Measurements from ENCODE around the gene KIF27.
"Not testable (repeated sequence)": the region's sequence is repeated elsewhere in the genome, so short reads cannot be mapped to it uniquely, and the experiment has no call there.

The KIF27 gene

GRCh38 chr9:83906144-83906543, 15.1 kb downstream of the KIF27 start:
- TF ChIP-seq CTCF (IDR thresholded peaks at IDR 0.05; ENCODE audit: borderline replicate concordance, control extremely low read depth, extremely low read depth, insufficient read depth, missing control alignments): no peak
- in situ Hi-C loops (cut with MboI; ENCODE audit: low sequenced_read_pairs, unreplicated experiment): loop anchor here (25.0 kb wide), 1 partner anchor 569 kb away; no protein-coding TSS in a partner anchor
- no peak for DNase-seq (ENCODE audit: low spot score)

GRCh38 chr9:83900615-83901014, 20.6 kb downstream of the KIF27 start:
- in situ Hi-C loops (cut with MboI; ENCODE audit: low sequenced_read_pairs, unreplicated experiment): loop anchor here (25.0 kb wide), 1 partner anchor 563 kb away; no protein-coding TSS in a partner anchor
- DNase-seq (ENCODE audit: low spot score): not testable (repeated sequence)

GRCh38 chr9:83894301-83894700, 26.9 kb downstream of the KIF27 start:
- DNase-seq (ENCODE audit: low spot score); in situ Hi-C loops (cut with MboI; ENCODE audit: low sequenced_read_pairs, unreplicated experiment): not testable (repeated sequence)

- DNase-seq (ENCODE audit: low spot score); in situ Hi-C loops (cut with MboI; ENCODE audit: low sequenced_read_pairs, unreplicated experiment): not testable (repeated sequence)
Observed at GRCh38 chr9:83886498-83886897, 34.7 kb downstream of the KIF27 start.

- DNase-seq (ENCODE audit: low spot score); in situ Hi-C loops (cut with MboI; ENCODE audit: low sequenced_read_pairs, unreplicated experiment): not testable (repeated sequence)
Observed at GRCh38 chr9:83885559-83886240, 35.5 kb downstream of the KIF27 start.

GRCh38 chr9:83881687-83882408, 39.4 kb downstream of the KIF27 start:
- DNase-seq (ENCODE audit: low spot score); in situ Hi-C loops (cut with MboI; ENCODE audit: low sequenced_read_pairs, unreplicated experiment): not testable (repeated sequence)

GRCh38 chr9:83875559-83875958, 45.7 kb downstream of the KIF27 start:
- in situ Hi-C loops (cut with MboI; ENCODE audit: low sequenced_read_pairs, unreplicated experiment): not testable (repeated sequence)

GRCh38 chr9:83849895-83850294, 71.3 kb downstream of the KIF27 start:
- in situ Hi-C loops (cut with MboI; ENCODE audit: low sequenced_read_pairs, unreplicated experiment): not testable (repeated sequence)
- DNase-seq (ENCODE audit: low spot score): peak; percentile 37

More at GRCh38 chr9:83875559-83875958, 45.7 kb downstream of the KIF27 start:
- not testable (repeated sequence) for DNase-seq (ENCODE audit: low spot score)

GRCh38 chr9:83837070-83837643, 84.1 kb downstream of the KIF27 start:
- in situ Hi-C loops (cut with MboI; ENCODE audit: low sequenced_read_pairs, unreplicated experiment); DNase-seq (ENCODE audit: low spot score): not testable (repeated sequence)

GRCh38 chr9:83830426-83831071, 90.7 kb downstream of the KIF27 start:
- DNase-seq (ENCODE audit: low spot score); in situ Hi-C loops (cut with MboI; ENCODE audit: low sequenced_read_pairs, unreplicated experiment): not testable (repeated sequence)

GRCh38 chr9:83824986-83825623, 96.1 kb downstream of the KIF27 start:
- in situ Hi-C loops (cut with MboI; ENCODE audit: low sequenced_read_pairs, unreplicated experiment): not testable (repeated sequence)

More at GRCh38 chr9:83824986-83825623, 96.1 kb downstream of the KIF27 start:
- not testable (repeated sequence) for DNase-seq (ENCODE audit: low spot score)
